BE2C (cell line): ENCODE measurements around the gene LCN2.
A peak's percentile ranks its signal among the peaks of the same experiment; 100 is the strongest.

Experiments used
- DNase-seq: peaks from one replicate; pipeline ENCODE4 v3.0.0-alpha.2; 2020
- H3K27me3 ChIP-seq: fragments of 250-450 bp; sonication (Bioruptor Pico); 2 replicates; pipeline ENCODE4 v1.5.1; 2020; ENCODE audit warnings: mild to moderate bottlenecking
- H3K36me3 ChIP-seq: fragments of 250-450 bp; sonication (Bioruptor Pico); 2 replicates; pipeline ENCODE4 v1.5.1; 2020; ENCODE audit warnings: mild to moderate bottlenecking
- H3K4me1 ChIP-seq: fragments of 250-450 bp; sonication (Bioruptor Pico); 2 replicates; pipeline ENCODE4 v1.5.1; 2020
- H3K4me3 ChIP-seq: 2 replicates; pipeline ENCODE4 v1.5.1; 2011; ENCODE audit warnings: low read depth, low read length
- H3K9me3 ChIP-seq: fragments of 250-450 bp; sonication (Bioruptor Pico); 2 replicates; pipeline ENCODE4 v1.5.1; 2020
- CTCF ChIP-seq: IDR thresholded peaks from 2 replicates; pipeline ENCODE4 v1.5.1; 2012; ENCODE audit warnings: mild to moderate bottlenecking, low read depth, low read length

Gene LCN2

GRCh38 chr9:128201441-128202369, 52.5 kb downstream of the LCN2 start:
- Histone ChIP-seq H3K4me1 (no peaks in the 10 kb centered on the region), H3K36me3 (no peaks in the 10 kb centered on the region), H3K9me3 (no peaks in the 10 kb centered on the region), H3K27me3 (no peaks in the 10 kb centered on the region), H3K4me3 (no peak overlapping the region)
- no peak for TF ChIP-seq CTCF
- DNase-seq: no peak

GRCh38 chr9:128202648-128203023, 53.4 kb downstream of the LCN2 start:
- TF ChIP-seq CTCF: no peak
- Histone ChIP-seq H3K9me3 (no peaks in the 10 kb centered on the region), H3K4me1 (no peaks in the 10 kb centered on the region), H3K27me3 (no peaks in the 10 kb centered on the region), H3K4me3 (peak overlapping the region; percentile 44), H3K36me3 (no peaks in the 10 kb centered on the region)
- DNase-seq: no peak
